Endothelial cell of umbilical vein (primary cell): ENCODE data around the gene S100P. TPM values are rescaled to one million over a fixed set of nuclear protein-coding genes. Genes with fewer than 3 reads are reported as not detected.

Experiments used
- BruUV-seq: library from RNA; stranded (reverse); fragments of 400-500 nt; replicated peaks from 2 replicates; lab custom pipeline; 2021; lab: Mats Ljungman, UMichigan
- CTCF ChIA-PET: fragments of 300-600, 350-600 bp; sonication (Branson Sonifier 250); formaldehyde crosslinking; loops from one replicate; lab custom pipeline; 2021; ENCODE audit warnings: antibody characterized with exemption, inconsistent platforms; lab: Charles Lee
- POLR2A ChIA-PET: fragments of 300-600, 350-600 bp; sonication (Branson Sonifier 250); formaldehyde crosslinking; loops from one replicate; lab custom pipeline; 2021; ENCODE audit warnings: antibody characterized with exemption, inconsistent platforms; lab: Charles Lee
- DNase-seq: peaks from one replicate; pipeline ENCODE4 v3.0.0-alpha.2; 2011; ENCODE audit warnings: low read depth, low spot score
- FAIRE-seq: peaks from 2 replicates; lab custom pipeline; 2011; peaks lifted over from hg19 to GRCh38; lab: Jason Lieb, UNC
- H2AFZ ChIP-seq: 2 replicates; pipeline ENCODE4 v1.6.0; 2012; ENCODE audit warnings: low read depth, low read length, control low read depth, inconsistent platforms
- H3K27ac ChIP-seq: 2 replicates; pipeline ENCODE4 v1.5.1; 2011; ENCODE audit warnings: low read depth, mild to moderate bottlenecking, control low read depth, low read length, moderate library complexity; ENCODE audit not compliant: insufficient read depth
- H3K27me3 ChIP-seq, 2 experiments: 2 replicates each; pipeline versions ENCODE4 v1.6.0 to v1.6.1; 2011; ENCODE audit warnings: low read length in 2 of 2, mixed read lengths in 1 of 2; ENCODE audit not compliant: control insufficient read depth in 2 of 2, insufficient read depth in 2 of 2
- H3K36me3 ChIP-seq, 2 experiments: 2 replicates in 1 of 2; 3 replicates in 1 of 2; pipeline ENCODE4 v1.5.1; 2011; ENCODE audit warnings: low read length in 2 of 2, mild to moderate bottlenecking in 1 of 2, moderate library complexity in 1 of 2; ENCODE audit not compliant: control insufficient read depth in 2 of 2, insufficient read depth in 2 of 2; ENCODE audit errors: extremely low read depth in 1 of 2
- H3K4me1 ChIP-seq: 3 replicates; pipeline ENCODE4 v1.5.1; 2011; ENCODE audit warnings: mild to moderate bottlenecking, low read length; ENCODE audit not compliant: control insufficient read depth, insufficient read depth; ENCODE audit errors: extremely low read depth
- H3K4me2 ChIP-seq: 2 replicates; pipeline ENCODE4 v1.6.1; 2011; ENCODE audit warnings: low read length, control low read depth, mixed read lengths; ENCODE audit not compliant: insufficient read depth
- H3K4me3 ChIP-seq, 3 experiments: fragments of 200-600 bp in 1 of 3; sonication (generic), shearing (Covaris generic) in 1 of 3; replicated peaks in 1 of 3; 2 replicates each; pipeline ENCODE4 v1.5.1; 2011 to 2016; ENCODE audit warnings: control low read depth in 3 of 3, low read length in 3 of 3, mild to moderate bottlenecking in 2 of 3, inconsistent platforms in 1 of 3, low read depth in 1 of 3, moderate library complexity in 1 of 3; ENCODE audit not compliant: insufficient read depth in 1 of 3
- H3K79me2 ChIP-seq: 2 replicates; pipeline ENCODE4 v1.6.0; 2012; ENCODE audit warnings: low read length, inconsistent platforms; ENCODE audit not compliant: control insufficient read depth, insufficient read depth
- H3K9ac ChIP-seq: replicated peaks from 2 replicates; pipeline ENCODE3; 2011; ENCODE audit warnings: low read length, control low read depth; ENCODE audit not compliant: insufficient read depth; ENCODE audit errors: extremely low read depth
- H3K9me1 ChIP-seq: replicated peaks from 3 replicates; pipeline ENCODE4 v1.6.0; 2011; ENCODE audit warnings: mild to moderate bottlenecking, low read length; ENCODE audit not compliant: control insufficient read depth, insufficient read depth; ENCODE audit errors: extremely low read depth
- H3K9me3 ChIP-seq: replicated peaks from 2 replicates; pipeline ENCODE4 v1.5.1; 2012; ENCODE audit warnings: low read length, inconsistent platforms; ENCODE audit not compliant: control insufficient read depth, insufficient read depth
- H4K20me1 ChIP-seq: replicated peaks from 2 replicates; pipeline ENCODE3; 2011; ENCODE audit warnings: mild to moderate bottlenecking, low read length; ENCODE audit not compliant: control insufficient read depth, insufficient read depth; ENCODE audit errors: extremely low read depth
- FOS ChIP-seq: IDR thresholded peaks from 2 replicates; pipeline ENCODE4 v1.6.1; 2011; ENCODE audit warnings: mild to moderate bottlenecking, low read length, moderate library complexity, borderline replicate concordance; ENCODE audit not compliant: insufficient read depth
- MYC ChIP-seq: IDR thresholded peaks from one replicate; pipeline ENCODE4 v1.6.1; 2011; ENCODE audit warnings: mild to moderate bottlenecking, low read depth, low read length
- dilution Hi-C: fragments of 300-500 bp; cut with MboI; formaldehyde crosslinking; loops from one replicate; pipeline ENCODE4 v1.15.0; 2019; ENCODE audit warnings: low sequenced_read_pairs; ENCODE audit not compliant: extremely low pct_ligation_motif_present
- intact Hi-C: fragments of 100-400 bp; cut with micrococcal nuclease; formaldehyde crosslinking; loops from one replicate; pipeline ENCODE4 v1.10.0; 2022
- polyA plus RNA-seq, 4 experiments: library from polyadenylated mRNA; depleted of rRNA in 3 of 4; stranded (reverse) in 3 of 4; unstranded in 1 of 4; fragments of >200 nt; gene quantifications; 2 replicates each; pipeline versions ENCODE4 v1.2.1 to v1.2.3, GENCODE V29; 2011 to 2012; ENCODE audit warnings: missing spikeins in 1 of 4
- total RNA-seq: library from RNA; stranded (reverse); gene quantifications from 2 replicates; pipeline ENCODE4 v1.2.3, GENCODE V29; 2021
- TF ChIP-seq, protein P1 (sequence below), 2 donors: IDR thresholded peaks; 1 replicate in 1 of 2; 2 replicates in 1 of 2; pipeline ENCODE4 v1.5.1; 2011; ENCODE audit warnings: low read length in 2 of 2, mild to moderate bottlenecking in 2 of 2, moderate library complexity in 2 of 2, control low read depth in 1 of 2, inconsistent platforms in 1 of 2, low read depth in 1 of 2; ENCODE audit not compliant: insufficient read depth in 1 of 2; ENCODE audit errors: extremely low read depth in 1 of 2
- TF ChIP-seq, protein P2 (sequence below): IDR thresholded peaks from 2 replicates; pipeline ENCODE4 v1.6.1; 2011; ENCODE audit not compliant: insufficient read depth, insufficient read length

The S100P gene
- total and polyA plus RNA-seq, 2 donors (not counting 3 experiments of a cell fraction or from before 2014, with no cell fraction given): not detected

DNA sequence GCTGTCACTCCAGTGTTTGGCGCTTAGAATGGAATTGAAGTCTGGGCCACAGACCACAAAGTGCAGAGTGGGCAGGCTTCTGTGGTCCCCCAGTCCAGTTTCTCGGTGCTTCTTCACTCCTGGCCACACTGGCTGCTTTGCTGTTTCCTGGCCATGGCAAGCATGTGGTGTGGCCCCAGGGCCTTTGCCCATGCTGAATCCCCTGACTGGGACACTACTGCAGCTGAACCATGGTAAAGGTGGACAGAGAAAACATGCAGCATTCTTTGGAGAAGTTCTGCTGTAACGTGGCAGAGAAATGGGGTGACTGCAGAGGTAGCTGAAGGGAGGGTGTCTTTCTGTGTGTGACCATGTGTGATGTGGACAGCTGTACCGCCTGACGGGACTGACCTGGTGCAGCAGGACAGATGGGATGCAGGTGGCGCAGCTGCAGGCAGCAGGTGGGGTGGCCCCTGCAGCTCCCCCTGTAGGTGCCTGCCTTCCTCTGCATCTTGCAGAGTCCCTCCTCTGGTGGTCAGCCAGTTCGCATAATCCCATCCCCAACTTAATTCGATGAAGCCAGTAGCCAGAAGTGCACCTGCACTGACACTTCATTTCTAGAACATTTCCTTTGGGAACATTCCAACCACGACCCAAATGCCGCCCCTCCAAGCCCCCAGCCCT is 13.2 kb upstream of the S100P start:
- BruUV-seq: no TSS peak
- TF ChIP-seq, protein P1, sequence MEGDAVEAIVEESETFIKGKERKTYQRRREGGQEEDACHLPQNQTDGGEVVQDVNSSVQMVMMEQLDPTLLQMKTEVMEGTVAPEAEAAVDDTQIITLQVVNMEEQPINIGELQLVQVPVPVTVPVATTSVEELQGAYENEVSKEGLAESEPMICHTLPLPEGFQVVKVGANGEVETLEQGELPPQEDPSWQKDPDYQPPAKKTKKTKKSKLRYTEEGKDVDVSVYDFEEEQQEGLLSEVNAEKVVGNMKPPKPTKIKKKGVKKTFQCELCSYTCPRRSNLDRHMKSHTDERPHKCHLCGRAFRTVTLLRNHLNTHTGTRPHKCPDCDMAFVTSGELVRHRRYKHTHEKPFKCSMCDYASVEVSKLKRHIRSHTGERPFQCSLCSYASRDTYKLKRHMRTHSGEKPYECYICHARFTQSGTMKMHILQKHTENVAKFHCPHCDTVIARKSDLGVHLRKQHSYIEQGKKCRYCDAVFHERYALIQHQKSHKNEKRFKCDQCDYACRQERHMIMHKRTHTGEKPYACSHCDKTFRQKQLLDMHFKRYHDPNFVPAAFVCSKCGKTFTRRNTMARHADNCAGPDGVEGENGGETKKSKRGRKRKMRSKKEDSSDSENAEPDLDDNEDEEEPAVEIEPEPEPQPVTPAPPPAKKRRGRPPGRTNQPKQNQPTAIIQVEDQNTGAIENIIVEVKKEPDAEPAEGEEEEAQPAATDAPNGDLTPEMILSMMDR (IDR thresholded peaks at IDR 0.05; ENCODE audit: extremely low read depth in 1 of 2, insufficient read depth in 1 of 2, low read depth in 1 of 2, low read length in 2 of 2): peak; percentile 16 to 33
- TF ChIP-seq FOS (no peak), MYC (no peak)
- TF ChIP-seq, protein P2, sequence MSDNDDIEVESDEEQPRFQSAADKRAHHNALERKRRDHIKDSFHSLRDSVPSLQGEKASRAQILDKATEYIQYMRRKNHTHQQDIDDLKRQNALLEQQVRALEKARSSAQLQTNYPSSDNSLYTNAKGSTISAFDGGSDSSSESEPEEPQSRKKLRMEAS: no peak

More for the DNA sequence above, 13.2 kb upstream of the S100P start:
- DNase-seq (no peak), FAIRE-seq (no peak)
- no peaks in the 10 kb centered on the region for H4K20me1 ChIP-seq
- ChIA-PET CTCF (interaction anchor here (0.8 to 1.2 kb wide), 4 partner anchors 14 to 430 kb away, joined by 3 read pairs; partner anchors contain the start of gene MRFAP1), POLR2A (no interaction called here)
- dilution Hi-C loops (no loop called here), intact Hi-C loops (no loop called here)
- no peaks in the 10 kb centered on the region for H3K36me3 ChIP-seq
- H3K9me3 ChIP-seq: no peaks in the 10 kb centered on the region
- H3K27me3 ChIP-seq: no peaks in the 10 kb centered on the region
- H3K4me1 ChIP-seq: no peaks in the 10 kb centered on the region
- no peak overlapping the region for H2AFZ ChIP-seq
- no peak overlapping the region for H3K27ac ChIP-seq
- H3K4me3 ChIP-seq: no peak overlapping the region
- no peak overlapping the region for H3K4me2 ChIP-seq
- H3K9me1 ChIP-seq: no peaks in the 10 kb centered on the region
- peaks cover 15% of the 10 kb centered on the region for H3K79me2 ChIP-seq
- H3K9ac ChIP-seq: no peak overlapping the region
